ENCODE data around the gene USP49. TPM values are rescaled to one million over a fixed set of nuclear protein-coding genes. Genes with fewer than 3 reads are reported as not detected.

Gene USP49
- total and polyA plus RNA-seq, 2 of the 4 experiments (the other 2 are of a cell fraction): 1.4 to 2.1 TPM

GRCh38 chr6:41771058-41771983 is 123.9 kb downstream of the USP49 start:
- Histone ChIP-seq H3K4me2 (ENCODE audit: low read depth, low read length) (no peak overlapping the region), H3K56ac (ENCODE audit: extremely low read depth, insufficient read depth, low read length) (no peak overlapping the region), H3K9me1 (ENCODE audit: insufficient read depth, low read length) (no peaks in the 10 kb centered on the region), H3K4me1 (ENCODE audit: control insufficient read depth, insufficient read depth, low read length) (peaks cover 5% of the 10 kb centered on the region; the same call in 1 of the 2 replicates), H4K91ac (ENCODE audit: insufficient read depth, low read depth, low read length) (no peak overlapping the region), H3K27ac (ENCODE audit: insufficient read depth, low read length) (no peak overlapping the region), H3K9ac (ENCODE audit: low read depth, low read length) (no peak overlapping the region), H2BK5ac (ENCODE audit: low read depth, low read length, poor library complexity, severe bottlenecking) (no peak overlapping the region), H3K4ac (ENCODE audit: low read depth, low read length) (no peak overlapping the region), H4K20me1 (ENCODE audit: insufficient read depth, low read length) (no peaks in the 10 kb centered on the region), H2AK9ac (replicated peaks; ENCODE audit: low read depth, low read length, poor library complexity) (no peak overlapping the region), H2BK20ac (ENCODE audit: low read depth, low read length) (no peak overlapping the region), H3K23ac (ENCODE audit: low read depth, low read length) (no peak overlapping the region), H2AK5ac (ENCODE audit: low read depth, low read length) (no peak overlapping the region), H3K4me3 (ENCODE audit: insufficient read depth, low read depth, low read length) (no peak overlapping the region), H4K8ac (ENCODE audit: low read depth in 2 of 2, low read length in 2 of 2) (no peak overlapping the region), H2AFZ (replicated peaks; ENCODE audit: low read length, poor library complexity) (no peak overlapping the region), H2BK15ac (ENCODE audit: low read depth, low read length) (no peak overlapping the region), H3K18ac (ENCODE audit: low read depth, low read length) (no peak overlapping the region), H3K9me3 (ENCODE audit: control insufficient read depth, insufficient read depth, low read length) (no peaks in the 10 kb centered on the region), H4K5ac (ENCODE audit: low read depth, low read length) (no peak overlapping the region), H2BK120ac (ENCODE audit: low read depth, low read length) (no peak overlapping the region), H3K36me3 (ENCODE audit: control insufficient read depth, insufficient read depth, low read length) (peaks cover 39% of the 10 kb centered on the region), H3K79me1 (ENCODE audit: low read depth in 1 of 2, low read length in 2 of 2) (no peaks in the 10 kb centered on the region), H3K27me3 (ENCODE audit: control insufficient read depth, insufficient read depth, low read length) (no peaks in the 10 kb centered on the region), H3K14ac (replicated peaks; ENCODE audit: low read depth, low read length) (no peak overlapping the region)
- POLR2A ChIA-PET (ENCODE audit: unreplicated experiment): no interaction called here
- BruUV-seq (replicated peaks): no TSS peak
- DNase-seq (no peak), ATAC-seq (ENCODE audit: low read depth) (no peak)
- TF ChIP-seq SMC3 (IDR thresholded peaks at IDR 0.05; ENCODE audit: low read depth, low read length) (no peak), MXI1 (IDR thresholded peaks at IDR 0.05; ENCODE audit: borderline replicate concordance, low read depth, low read length) (no peak), RCOR1 (IDR thresholded peaks at IDR 0.05; ENCODE audit: insufficient replicate concordance, low read length) (no peak), MAFK (IDR thresholded peaks at IDR 0.05; ENCODE audit: low read depth, low read length) (no peak), CHD1 (IDR thresholded peaks at IDR 0.05; ENCODE audit: low read depth, low read length) (no peak)
- dilution Hi-C loops (cut with HindIII; ENCODE audit: low sequenced_read_pairs, unreplicated experiment) (no loop called here), intact Hi-C loops (cut with micrococcal nuclease) (no loop called here), in situ Hi-C loops (cut with MboI; ENCODE audit: low sequenced_read_pairs) (no loop called here)
- 92% methylated on average over 9 of the region's 29 CpGs; no CpG with 5 or more reads in 1 of the 2 experiments for WGBS, 2 experiments (ENCODE audit: extremely low coverage in 2 of 2, insufficient read length in 1 of 2)
- CTCF ChIA-PET: no interaction called here

Measured in IMR-90 (cell line).